Activated T-cell treated with anti-CD3 and anti-CD28 coated beads, Interleukin-2, amount 50 U/mL, for 72 hours (primary cell): ENCODE results near the gene ZNF775. TPM values are rescaled to one million over a fixed set of nuclear protein-coding genes. Genes with fewer than 3 reads are reported as not detected.
A peak's percentile ranks its signal among the peaks of the same experiment; 100 is the strongest.

ENCODE experiments used
- ATAC-seq, 2 donors: fragments of 150-1000 bp; cut with Tn5 transposase; replicated peaks in 1 of 2; 2 replicates each; pipeline ENCODE4 v1.10.0; 2021; ENCODE audit warnings: moderate library complexity in 2 of 2, mild to moderate bottlenecking in 1 of 2
- DNase-seq, 2 donors: peaks; one replicate each; pipeline ENCODE4 v3.0.0; 2021 to 2022; ENCODE audit warnings: mixed read lengths in 1 of 2
- H3K27ac Mint-ChIP-seq: one replicate; pipeline ENCODE4 v1.8.0; 2022; ENCODE audit warnings: mild to moderate bottlenecking, moderate library complexity, mixed read lengths
- H3K27me3 Mint-ChIP-seq: one replicate; pipeline ENCODE4 v1.8.0; 2022; ENCODE audit warnings: low read depth, mixed read lengths
- H3K36me3 Mint-ChIP-seq, 2 donors: one replicate each; pipeline ENCODE4 v1.8.0; 2022; ENCODE audit warnings: mixed read lengths in 2 of 2, mild to moderate bottlenecking in 1 of 2; ENCODE audit not compliant: insufficient read depth in 2 of 2
- H3K4me1 Mint-ChIP-seq: one replicate; pipeline ENCODE4 v1.8.0; 2022; ENCODE audit warnings: low read depth, mixed read lengths
- H3K4me3 Mint-ChIP-seq, 2 donors: one replicate each; pipeline ENCODE4 v1.8.0; 2022; ENCODE audit warnings: mild to moderate bottlenecking in 2 of 2, mixed read lengths in 2 of 2, moderate library complexity in 2 of 2
- H3K9me3 Mint-ChIP-seq, 2 donors: one replicate each; pipeline ENCODE4 v1.8.0; 2022; ENCODE audit warnings: mixed read lengths in 2 of 2
- total RNA-seq, 2 donors: library from RNA; stranded (reverse); gene quantifications; one replicate each; pipeline ENCODE4 v1.2.3, GENCODE V29; 2022

ZNF775 gene
- total RNA-seq, 2 donors from 2014 or later = 6.5 to 8.2 TPM

GRCh38 chr7:150374472-150374871 is 4.7 kb upstream of the ZNF775 start:
- Mint-ChIP-seq H3K4me1 (peaks cover 60% of the 10 kb centered on the region), H3K27ac (no peak overlapping the region), H3K36me3 (no peaks in the 10 kb centered on the region), H3K27me3 (no peaks in the 10 kb centered on the region), H3K4me3 (no peak overlapping the region), H3K9me3 (no peaks in the 10 kb centered on the region)
- no peak for DNase-seq
- ATAC-seq = no peak

- peaks cover 2% of the 10 kb centered on the region in 2 donors for H3K36me3 Mint-ChIP-seq
- peaks cover 59% of the 10 kb centered on the region for H3K4me1 Mint-ChIP-seq
- peak overlapping the region; percentile 91 for H3K27ac Mint-ChIP-seq
- DNase-seq = peak; percentile 49 to 63
- H3K9me3 Mint-ChIP-seq = no peaks in the 10 kb centered on the region
- H3K27me3 Mint-ChIP-seq = no peaks in the 10 kb centered on the region
- peak overlapping the region; percentile 67 to 83 for H3K4me3 Mint-ChIP-seq
- peak; percentile 5 to 43 for ATAC-seq
These were observed 3.2 kb upstream of the ZNF775 start for GRCh38 chr7:150375662-150376521.

- peaks cover 60% of the 10 kb centered on the region for H3K4me1 Mint-ChIP-seq
- peaks cover 2% of the 10 kb centered on the region in 2 donors for H3K36me3 Mint-ChIP-seq
- ATAC-seq (no peak), DNase-seq (no peak)
- H3K4me3 Mint-ChIP-seq = peak overlapping the region; percentile 67 to 83
- no peaks in the 10 kb centered on the region for H3K27me3 Mint-ChIP-seq
- H3K27ac Mint-ChIP-seq = peak overlapping the region; percentile 91
- no peaks in the 10 kb centered on the region for H3K9me3 Mint-ChIP-seq
These were observed 2.6 kb upstream of the ZNF775 start for GRCh38 chr7:150376560-150376959.

- Mint-ChIP-seq H3K4me1 (peaks cover 60% of the 10 kb centered on the region), H3K4me3 (peak overlapping the region in 1 of 2 donors; percentile 99)
These were observed 1.9 kb upstream of the ZNF775 start for GRCh38 chr7:150377196-150377595.

GRCh38 chr7:150377635-150378034 is 1.5 kb upstream of the ZNF775 start:
- ATAC-seq (no peak), DNase-seq (no peak)
- H3K9me3 Mint-ChIP-seq = no peaks in the 10 kb centered on the region
- peak overlapping the region; percentile 96 to 99 for H3K4me3 Mint-ChIP-seq
- H3K27ac Mint-ChIP-seq = peak overlapping the region; percentile 90
- no peaks in the 10 kb centered on the region for H3K27me3 Mint-ChIP-seq
- peaks cover 2% of the 10 kb centered on the region in 2 donors for H3K36me3 Mint-ChIP-seq
- H3K4me1 Mint-ChIP-seq = peaks cover 60% of the 10 kb centered on the region

More at GRCh38 chr7:150377196-150377595, 1.9 kb upstream of the ZNF775 start:
- H3K36me3 Mint-ChIP-seq = peaks cover 2% of the 10 kb centered on the region in 2 donors
- H3K27ac Mint-ChIP-seq = peak overlapping the region; percentile 77
- no peaks in the 10 kb centered on the region for H3K27me3 Mint-ChIP-seq
- no peak for DNase-seq
- ATAC-seq = no peak
- H3K9me3 Mint-ChIP-seq = no peaks in the 10 kb centered on the region

GRCh38 chr7:150378115-150378852 is 846 bp upstream of the ZNF775 start:
- Mint-ChIP-seq H3K9me3 (no peaks in the 10 kb centered on the region), H3K4me1 (peaks cover 60% of the 10 kb centered on the region), H3K36me3 (peaks cover 2% of the 10 kb centered on the region in 2 donors), H3K4me3 (peak overlapping the region; percentile 96 to 99), H3K27ac (peak overlapping the region; percentile 90), H3K27me3 (no peaks in the 10 kb centered on the region)
- ATAC-seq = no peak
- peak; percentile 33 to 35 for DNase-seq

GRCh38 chr7:150379441-150380379 is 580 bp downstream of the ZNF775 start:
- peak overlapping the region; percentile 98 for H3K27ac Mint-ChIP-seq
- peaks cover 2% of the 10 kb centered on the region in 2 donors for H3K36me3 Mint-ChIP-seq
- H3K4me1 Mint-ChIP-seq = peaks cover 46% of the 10 kb centered on the region
- ATAC-seq (no peak), DNase-seq (peak in 1 of 2 donors; percentile 32)
- no peaks in the 10 kb centered on the region for H3K27me3 Mint-ChIP-seq
- H3K4me3 Mint-ChIP-seq = peak overlapping the region; percentile 96 to 99
- H3K9me3 Mint-ChIP-seq = no peaks in the 10 kb centered on the region

- Mint-ChIP-seq H3K4me1 (peaks cover 42% of the 10 kb centered on the region), H3K36me3 (peaks cover 2% of the 10 kb centered on the region in 2 donors), H3K9me3 (no peaks in the 10 kb centered on the region), H3K27me3 (no peaks in the 10 kb centered on the region), H3K27ac (no peak overlapping the region), H3K4me3 (peak overlapping the region; percentile 96 to 99)
- ATAC-seq (no peak), DNase-seq (no peak)
These were observed 1.3 kb downstream of the ZNF775 start for GRCh38 chr7:150380463-150380862.

- peaks cover 39% of the 10 kb centered on the region for H3K4me1 Mint-ChIP-seq
- peaks cover 2% of the 10 kb centered on the region in 2 donors for H3K36me3 Mint-ChIP-seq
- H3K4me3 Mint-ChIP-seq = peak overlapping the region in 1 of 2 donors; percentile 96
These were observed 2.0 kb downstream of the ZNF775 start for GRCh38 chr7:150381096-150381495.

GRCh38 chr7:150381785-150382122 is 2.6 kb downstream of the ZNF775 start:
- no peaks in the 10 kb centered on the region for H3K9me3 Mint-ChIP-seq
- H3K27ac Mint-ChIP-seq = no peak overlapping the region
- ATAC-seq = no peak
- peaks cover 2 to 4% of the 10 kb centered on the region in 2 donors for H3K36me3 Mint-ChIP-seq
- no peak overlapping the region for H3K4me3 Mint-ChIP-seq
- no peaks in the 10 kb centered on the region for H3K27me3 Mint-ChIP-seq
- no peak for DNase-seq
- H3K4me1 Mint-ChIP-seq = peaks cover 36% of the 10 kb centered on the region

More at GRCh38 chr7:150381096-150381495, 2.0 kb downstream of the ZNF775 start:
- no peak overlapping the region for H3K27ac Mint-ChIP-seq
- ATAC-seq (no peak), DNase-seq (no peak)
- no peaks in the 10 kb centered on the region for H3K27me3 Mint-ChIP-seq
- H3K9me3 Mint-ChIP-seq = no peaks in the 10 kb centered on the region

- Mint-ChIP-seq H3K9me3 (no peaks in the 10 kb centered on the region), H3K27me3 (no peaks in the 10 kb centered on the region), H3K27ac (no peak overlapping the region), H3K4me1 (peaks cover 34% of the 10 kb centered on the region), H3K4me3 (no peak overlapping the region), H3K36me3 (peaks cover 2 to 4% of the 10 kb centered on the region in 2 donors)
- ATAC-seq (no peak), DNase-seq (no peak)
These were observed 3.2 kb downstream of the ZNF775 start for GRCh38 chr7:150382123-150382843.

GRCh38 chr7:150382844-150383225 is 3.7 kb downstream of the ZNF775 start:
- Mint-ChIP-seq H3K4me1 (peaks cover 29% of the 10 kb centered on the region), H3K4me3 (no peak overlapping the region), H3K36me3 (peaks cover 2 to 4% of the 10 kb centered on the region in 2 donors), H3K27me3 (no peaks in the 10 kb centered on the region), H3K9me3 (no peaks in the 10 kb centered on the region), H3K27ac (no peak overlapping the region)
- ATAC-seq = no peak
- DNase-seq = no peak
